ENCODE results near the gene SLC16A11.
"Not testable (repeated sequence)": the region's sequence is repeated elsewhere in the genome, so short reads cannot be mapped to it uniquely, and the experiment has no call there.

SLC16A11 gene

GRCh38 chr17:7056386-7056785 lies 12.5 kb upstream of the SLC16A11 start:
- DNase-seq, result no peak

DNA sequence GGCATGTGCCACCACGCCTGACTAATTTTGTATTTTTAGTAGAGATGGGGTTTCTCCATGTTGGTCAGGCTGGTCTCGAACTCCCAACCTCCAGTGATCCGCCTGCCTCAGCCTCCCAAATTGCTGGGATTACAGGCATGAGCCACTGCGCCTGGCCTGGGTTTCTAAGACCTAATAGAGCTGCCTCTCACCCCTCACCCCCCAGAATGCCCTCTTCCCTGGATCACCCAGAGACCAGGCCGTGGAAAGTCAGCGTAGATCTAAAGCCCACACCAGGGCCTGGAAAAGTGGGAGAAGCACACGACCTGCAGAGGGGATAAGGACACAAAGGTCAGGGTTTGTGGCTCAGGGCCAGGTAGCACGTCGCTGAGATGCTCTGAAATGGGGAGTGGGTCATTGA lies 6.7 kb upstream of the SLC16A11 start:
- DNase-seq, result not testable (repeated sequence)

DNA sequence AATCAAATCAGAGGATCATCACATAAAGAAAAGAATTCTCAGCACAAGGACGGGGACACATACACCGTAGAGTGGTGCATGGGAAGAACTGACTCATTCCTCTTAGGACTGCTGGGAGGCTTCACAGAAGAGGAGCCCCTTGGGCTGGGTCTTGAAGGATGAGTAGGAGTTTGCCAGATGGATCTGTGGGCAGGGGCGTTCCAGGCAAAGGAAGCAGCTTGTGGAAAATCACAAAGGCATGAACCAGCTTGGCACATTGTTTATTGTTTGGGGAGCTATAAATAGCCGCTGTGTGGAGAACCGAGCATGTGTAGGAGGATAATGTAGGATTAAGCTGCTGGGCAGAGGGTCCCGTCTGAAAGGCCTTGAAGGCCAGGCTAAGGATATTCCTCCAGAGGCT lies 5.1 kb upstream of the SLC16A11 start:
- no peak for DNase-seq

GRCh38 chr17:7047566-7047965 lies 3.7 kb upstream of the SLC16A11 start:
- DNase-seq, result no peak

DNA sequence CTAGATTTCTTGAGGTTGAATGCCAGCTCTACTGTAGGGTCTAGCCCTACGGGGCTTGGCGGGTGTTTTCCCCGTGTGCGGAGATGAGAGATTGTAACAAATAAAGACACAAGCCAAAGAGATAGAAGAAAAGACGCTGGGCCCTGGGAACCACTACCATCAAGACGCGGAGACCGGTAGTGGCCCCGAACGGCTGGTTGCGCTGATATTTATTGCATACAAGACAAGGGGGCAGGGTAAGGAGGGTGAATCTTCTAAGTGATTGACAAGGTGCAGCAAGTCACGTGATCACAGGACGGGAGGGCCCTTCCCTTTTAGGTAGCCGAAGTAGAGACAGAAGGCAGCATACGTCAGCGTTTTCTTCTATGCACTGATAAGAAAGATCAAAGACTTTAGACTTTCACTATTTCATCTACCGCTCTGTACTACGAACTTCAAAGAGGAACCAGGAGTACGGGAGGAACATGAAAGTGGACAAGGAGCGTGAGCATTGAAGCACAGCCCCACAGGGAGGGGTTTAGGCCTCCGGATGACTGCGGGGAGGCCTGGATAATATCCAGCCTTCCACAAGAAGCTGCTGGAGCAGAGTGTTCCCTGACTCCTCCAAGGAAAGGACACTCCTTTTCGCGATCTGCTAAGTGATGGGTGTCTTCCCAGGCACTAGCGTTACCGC lies 3.0 kb upstream of the SLC16A11 start:
- peak in 1 of 2 experiments; percentile 17 for DNase-seq

- peak; percentile 22 to 46 for DNase-seq
These were observed 2.3 kb upstream of the SLC16A11 start for GRCh38 chr17:7046127-7046724.

DNA sequence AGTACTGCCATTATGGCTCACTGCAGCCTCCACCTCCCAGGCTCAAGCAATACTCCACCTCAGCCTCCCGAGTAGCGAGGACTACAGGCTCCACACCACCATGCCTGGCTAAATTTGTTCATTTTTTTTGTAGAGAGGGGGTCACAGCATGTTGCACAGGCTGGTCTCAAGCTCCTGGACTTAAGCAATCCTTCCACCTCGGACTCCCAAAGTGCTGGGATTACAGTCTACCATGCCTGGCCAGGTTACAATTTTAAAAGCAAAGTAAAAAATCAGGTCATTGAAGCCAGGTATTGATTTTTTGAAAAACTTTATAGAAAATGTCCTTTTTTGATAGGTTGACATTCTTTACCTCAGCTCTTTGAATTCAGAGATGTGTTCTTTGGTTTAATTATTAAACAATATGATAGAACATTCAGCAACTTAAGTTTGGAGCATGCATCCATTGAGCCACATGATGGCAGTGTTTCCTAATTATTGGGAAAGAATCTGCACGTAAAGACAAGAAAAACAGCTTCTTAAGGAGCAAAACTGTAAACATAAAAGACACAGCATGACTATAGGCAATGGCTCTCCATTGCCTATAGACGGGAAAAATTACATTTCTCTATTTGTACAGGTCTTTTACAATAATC lies 1.7 kb upstream of the SLC16A11 start:
- no peak for DNase-seq

- no peak for DNase-seq
These were observed 753 bp downstream of the SLC16A11 start for GRCh38 chr17:7043182-7043496.

GRCh38 chr17:7042501-7043181 lies 1.3 kb downstream of the SLC16A11 start:
- DNase-seq, result no peak

DNA sequence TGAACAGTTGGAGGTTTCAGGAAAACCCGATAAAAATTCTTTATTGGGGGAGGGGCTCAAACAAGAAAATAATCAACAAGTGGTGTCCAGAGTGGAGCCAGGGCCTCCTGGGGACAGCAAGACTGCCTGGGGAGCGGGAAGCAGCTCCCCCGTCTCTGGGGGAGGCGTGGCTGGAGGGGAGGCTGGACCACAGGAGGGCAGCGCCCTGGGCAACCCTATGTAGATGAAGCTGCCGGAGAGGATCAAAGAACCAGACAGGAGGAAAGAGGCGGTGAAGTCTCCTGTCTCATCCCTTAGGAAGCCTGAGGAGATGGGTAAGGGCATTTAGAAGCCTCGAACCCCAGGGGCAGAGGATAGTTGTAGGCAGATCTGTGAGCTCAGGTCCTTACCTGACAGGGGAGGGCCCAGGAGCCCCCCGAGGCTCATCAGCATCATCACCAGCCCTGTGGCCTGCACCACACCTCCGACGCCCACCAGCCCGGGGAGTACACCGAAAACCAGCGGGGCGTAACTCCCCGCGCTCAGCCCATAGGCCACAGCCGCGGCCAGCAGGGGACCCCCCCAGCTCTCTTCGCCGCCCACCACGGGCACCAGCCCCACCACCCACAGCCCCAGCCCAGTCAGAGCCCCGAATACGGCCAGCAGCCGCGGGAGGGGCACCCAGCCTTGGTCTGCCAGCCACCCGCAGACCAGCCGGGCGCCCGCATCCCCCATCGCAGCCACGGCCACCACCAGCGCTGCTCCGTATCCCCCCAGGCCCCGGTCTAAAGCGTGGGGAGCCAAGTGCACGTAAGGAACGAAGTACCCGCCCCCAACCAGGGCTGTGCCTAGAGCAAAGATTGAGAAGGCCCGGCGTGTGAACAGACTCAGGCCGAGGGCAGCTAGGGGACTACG lies 2.0 kb downstream of the SLC16A11 start:
- no peak for DNase-seq

GRCh38 chr17:7039832-7040231 lies 4.1 kb downstream of the SLC16A11 start:
- DNase-seq, result no peak

DNA sequence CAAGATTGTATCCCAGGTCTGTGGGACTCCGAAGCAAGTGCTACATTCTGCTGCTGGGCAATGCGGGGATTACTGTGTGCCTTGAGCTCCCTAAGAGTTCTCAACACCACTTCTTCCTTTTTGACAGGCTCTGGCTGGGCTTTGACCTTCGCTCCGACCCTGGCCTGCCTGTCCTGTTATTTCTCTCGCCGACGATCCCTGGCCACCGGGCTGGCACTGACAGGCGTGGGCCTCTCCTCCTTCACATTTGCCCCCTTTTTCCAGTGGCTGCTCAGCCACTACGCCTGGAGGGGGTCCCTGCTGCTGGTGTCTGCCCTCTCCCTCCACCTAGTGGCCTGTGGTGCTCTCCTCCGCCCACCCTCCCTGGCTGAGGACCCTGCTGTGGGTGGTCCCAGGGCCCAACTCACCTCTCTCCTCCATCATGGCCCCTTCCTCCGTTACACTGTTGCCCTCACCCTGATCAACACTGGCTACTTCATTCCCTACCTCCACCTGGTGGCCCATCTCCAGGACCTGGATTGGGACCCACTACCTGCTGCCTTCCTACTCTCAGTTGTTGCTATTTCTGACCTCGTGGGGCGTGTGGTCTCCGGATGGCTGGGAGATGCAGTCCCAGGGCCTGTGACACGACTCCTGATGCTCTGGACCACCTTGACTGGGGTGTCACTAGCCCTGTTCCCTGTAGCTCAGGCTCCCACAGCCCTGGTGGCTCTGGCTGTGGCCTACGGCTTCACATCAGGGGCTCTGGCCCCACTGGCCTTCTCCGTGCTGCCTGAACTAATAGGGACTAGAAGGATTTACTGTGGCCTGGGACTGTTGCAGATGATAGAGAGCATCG lies 5.6 kb downstream of the SLC16A11 start:
- DNase-seq, result no peak

- DNase-seq, result peak; percentile 81 to 91
These were observed 8.1 kb downstream of the SLC16A11 start, which contains the start of gene SLC16A13 for GRCh38 chr17:7035591-7036368. Gene SLC16A13, plus strand, starts transcription at chr17:7036015. Its CDS starts 368 bp downstream, at chr17:7036383.

DNA sequence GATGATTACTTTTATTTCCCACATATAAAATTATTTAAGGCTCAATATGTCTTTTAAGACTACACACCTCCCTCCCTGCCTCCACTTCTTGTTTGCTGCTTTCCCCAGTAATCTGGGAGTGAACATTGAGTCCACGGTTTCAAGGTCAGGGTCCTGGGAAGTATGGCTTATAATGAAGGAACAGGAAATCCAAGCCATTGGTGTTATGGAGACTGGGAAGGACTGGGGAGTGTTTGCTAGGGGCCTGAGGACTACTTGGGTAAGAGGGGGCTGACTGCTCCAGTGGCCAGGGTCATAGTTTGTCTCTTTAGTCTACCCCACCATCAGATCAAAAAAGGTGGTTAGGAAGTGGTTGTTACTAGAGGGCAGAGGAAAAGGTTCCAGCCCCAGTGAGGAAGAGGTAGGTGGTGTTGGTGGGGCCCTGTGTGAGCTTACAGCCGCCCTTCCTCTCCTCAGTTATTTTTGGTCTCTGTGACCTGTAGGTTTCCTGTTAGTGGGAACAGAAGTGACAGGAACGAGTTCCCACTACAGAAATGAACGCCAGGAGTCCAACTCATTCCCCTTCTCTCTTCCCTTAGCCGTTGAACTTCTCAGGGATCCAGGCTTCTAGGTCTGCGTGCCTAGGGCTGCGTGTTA lies 8.8 kb downstream of the SLC16A11 start:
- no peak for DNase-seq

GRCh38 chr17:7029659-7030058 lies 14.2 kb downstream of the SLC16A11 start:
- DNase-seq, result no peak

- DNase-seq, result no peak
These were observed 14.8 kb downstream of the SLC16A11 start for GRCh38 chr17:7029096-7029495.

DNA sequence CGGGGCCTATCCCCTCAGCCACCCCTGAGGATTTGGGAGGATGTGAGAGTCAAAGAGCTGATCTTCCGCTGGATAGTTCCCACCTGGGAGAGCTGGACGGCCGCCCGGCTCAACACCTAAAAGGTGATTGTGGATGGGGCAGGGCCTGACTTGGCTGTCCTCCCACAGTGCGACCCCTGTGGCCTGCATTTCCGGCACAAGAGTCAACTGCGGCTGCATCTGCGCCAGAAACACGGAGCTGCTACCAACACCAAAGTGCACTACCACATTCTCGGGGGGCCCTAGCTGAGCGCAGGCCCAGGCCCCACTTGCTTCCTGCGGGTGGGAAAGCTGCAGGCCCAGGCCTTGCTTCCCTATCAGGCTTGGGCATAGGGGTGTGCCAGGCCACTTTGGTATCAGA lies 16.6 kb downstream of the SLC16A11 start:
- DNase-seq, result no peak

DNA sequence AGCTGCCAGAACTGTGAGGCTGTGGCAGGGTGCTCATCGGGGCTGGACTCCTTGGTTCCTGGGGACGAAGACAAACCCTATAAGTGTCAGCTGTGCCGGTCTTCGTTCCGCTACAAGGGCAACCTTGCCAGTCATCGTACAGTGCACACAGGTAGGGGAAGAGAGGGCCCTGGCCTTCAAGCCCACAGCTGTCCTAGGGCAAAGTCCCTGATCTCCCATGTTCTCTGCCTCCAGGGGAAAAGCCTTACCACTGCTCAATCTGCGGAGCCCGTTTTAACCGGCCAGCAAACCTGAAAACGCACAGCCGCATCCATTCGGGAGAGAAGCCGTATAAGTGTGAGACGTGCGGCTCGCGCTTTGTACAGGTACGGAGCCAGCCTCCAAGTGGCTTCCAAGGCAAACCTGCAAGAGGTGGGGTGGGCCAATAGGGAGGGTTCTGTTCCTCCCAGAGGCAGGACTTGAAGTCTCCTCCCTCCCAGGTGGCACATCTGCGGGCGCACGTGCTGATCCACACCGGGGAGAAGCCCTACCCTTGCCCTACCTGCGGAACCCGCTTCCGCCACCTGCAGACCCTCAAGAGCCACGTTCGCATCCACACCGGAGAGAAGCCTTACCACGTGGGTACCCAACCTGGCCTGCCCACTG lies 17.3 kb downstream of the SLC16A11 start:
- no peak for DNase-seq

DNA sequence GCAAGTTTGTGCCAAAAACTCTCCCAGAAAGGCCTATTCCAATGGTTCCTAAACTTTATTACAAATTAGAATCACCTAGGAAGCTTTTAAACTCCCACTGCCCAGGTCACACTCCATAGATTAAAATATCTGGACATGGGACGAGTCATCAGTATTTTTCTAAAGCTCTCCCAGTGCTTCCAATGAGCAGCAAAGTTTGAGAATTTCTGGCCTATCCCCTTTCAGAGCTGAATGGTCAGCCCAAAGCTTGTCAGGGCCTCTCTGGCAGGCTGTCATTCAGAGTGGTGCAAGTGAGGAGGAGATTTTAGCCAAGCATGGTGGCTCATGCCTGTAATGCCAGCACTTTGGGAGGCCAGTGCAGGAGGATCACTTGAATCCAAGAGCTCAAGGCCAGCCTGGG lies 18.6 kb downstream of the SLC16A11 start:
- DNase-seq, result no peak

DNA sequence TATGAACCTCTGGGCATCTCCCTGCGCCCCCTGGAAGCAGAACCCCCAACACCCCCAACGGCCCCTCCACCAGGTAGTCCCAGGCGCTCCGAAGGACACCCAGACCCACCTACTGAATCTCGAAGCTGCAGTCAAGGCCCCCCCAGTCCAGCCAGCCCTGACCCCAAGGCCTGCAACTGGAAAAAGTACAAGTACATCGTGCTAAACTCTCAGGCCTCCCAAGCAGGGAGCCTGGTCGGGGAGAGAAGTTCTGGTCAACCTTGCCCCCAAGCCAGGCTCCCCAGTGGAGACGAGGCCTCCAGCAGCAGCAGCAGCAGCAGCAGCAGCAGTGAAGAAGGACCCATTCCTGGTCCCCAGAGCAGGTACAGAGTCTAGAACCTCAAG lies 19.5 kb downstream of the SLC16A11 start:
- no peak for DNase-seq
